ENCODE results near the gene BICC1.

- no peak for TF ChIP-seq CTCF (IDR thresholded peaks at IDR 0.05)
- no peak for TF ChIP-seq POLR2A (IDR thresholded peaks at IDR 0.05)
These were observed 55.0 kb downstream of the BICC1 start for GRCh38 chr10:58567652-58568051.
